NT2/D1 (cell line): ENCODE results near the gene CREB3L2.

ENCODE experiments used
- DNase-seq: peaks from one replicate; pipeline ENCODE4 v3.0.0-alpha.2; 2011; ENCODE audit warnings: low read depth, low spot score
- H3K27me3 ChIP-seq: 2 replicates; pipeline ENCODE4 v1.6.0; 2011; ENCODE audit warnings: mild to moderate bottlenecking; ENCODE audit not compliant: insufficient read length, insufficient read depth
- H3K36me3 ChIP-seq: 2 replicates; pipeline ENCODE4 v1.6.1; 2011; ENCODE audit warnings: mild to moderate bottlenecking, low read length, mixed read lengths; ENCODE audit not compliant: insufficient read depth, insufficient read length
- H3K4me1 ChIP-seq: 2 replicates; pipeline ENCODE4 v1.5.1; 2011; ENCODE audit not compliant: insufficient read depth, insufficient read length
- H3K4me3 ChIP-seq: 2 replicates; pipeline ENCODE4 v1.5.1; 2011; ENCODE audit warnings: low read depth; ENCODE audit not compliant: insufficient read length
- H3K9ac ChIP-seq: 2 replicates; pipeline ENCODE4 v1.6.0; 2011; ENCODE audit warnings: low read depth; ENCODE audit not compliant: insufficient read length
- H3K9me3 ChIP-seq: 2 replicates; pipeline ENCODE4 v1.5.1; 2011; ENCODE audit warnings: mild to moderate bottlenecking, low read length; ENCODE audit not compliant: insufficient read depth
- SUZ12 ChIP-seq: IDR thresholded peaks from 2 replicates; pipeline ENCODE4 v1.6.1; 2011; ENCODE audit not compliant: insufficient read length, insufficient read depth; ENCODE audit errors: extremely low read depth
- YY1 ChIP-seq: IDR thresholded peaks from 2 replicates; pipeline ENCODE4 v1.6.1; 2011; ENCODE audit not compliant: insufficient read length, insufficient read depth
- ZNF274 ChIP-seq: IDR thresholded peaks from 2 replicates; pipeline ENCODE4 v1.6.1; 2011; ENCODE audit warnings: mild to moderate bottlenecking, low read depth, low read length

CREB3L2 gene

DNA sequence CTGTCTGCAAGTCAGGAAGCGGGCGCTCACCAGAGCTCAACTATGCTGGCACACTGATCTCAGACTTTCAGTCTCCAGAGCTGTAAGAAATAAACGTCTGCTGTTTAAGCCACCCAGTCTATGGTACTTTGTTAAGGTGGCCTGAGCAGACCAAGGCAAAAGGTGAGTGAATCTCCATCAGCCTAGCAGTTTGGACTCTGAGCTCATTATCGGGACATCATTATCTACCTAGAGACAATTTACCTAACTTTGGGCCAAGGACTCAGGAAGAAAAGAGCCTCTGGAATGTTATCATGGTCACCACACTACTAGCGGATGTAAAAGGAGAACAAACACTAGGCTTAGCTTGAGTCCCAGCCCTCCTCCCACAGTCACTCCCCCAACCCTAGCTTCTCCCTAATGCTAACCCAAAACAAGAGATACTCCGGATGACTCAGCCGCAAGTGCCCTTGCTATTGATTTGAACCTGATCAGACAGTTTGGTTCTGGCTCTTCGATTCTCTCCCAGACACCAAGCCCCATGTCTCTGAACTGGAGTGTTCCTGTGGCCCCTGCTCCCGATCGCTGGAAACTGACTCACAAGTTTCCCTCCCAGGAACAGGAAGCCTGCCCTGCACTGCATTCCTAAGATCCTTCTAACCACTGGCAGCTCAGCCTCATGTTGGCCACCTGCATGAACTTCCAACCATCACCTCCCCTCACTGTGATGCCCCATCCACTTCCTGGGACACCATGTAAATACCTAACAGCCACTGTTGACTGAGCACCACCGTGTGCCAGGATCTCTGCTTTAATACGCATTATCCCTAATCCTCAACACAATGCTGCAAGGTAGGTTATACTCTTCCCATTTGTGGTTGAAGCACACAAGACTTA is 34.5 kb downstream of the CREB3L2 start:
- no peak overlapping the region for H3K4me3 ChIP-seq
- H3K36me3 ChIP-seq, result no peaks in the 10 kb centered on the region
- H3K27me3 ChIP-seq, result no peaks in the 10 kb centered on the region
- H3K4me1 ChIP-seq, result no peaks in the 10 kb centered on the region
- no peak for DNase-seq
- no peak overlapping the region for H3K9ac ChIP-seq
- TF ChIP-seq SUZ12 (no peak), YY1 (no peak), ZNF274 (no peak)
- peaks cover 5% of the 10 kb centered on the region; the same call in 1 of the 2 replicates for H3K9me3 ChIP-seq

DNA sequence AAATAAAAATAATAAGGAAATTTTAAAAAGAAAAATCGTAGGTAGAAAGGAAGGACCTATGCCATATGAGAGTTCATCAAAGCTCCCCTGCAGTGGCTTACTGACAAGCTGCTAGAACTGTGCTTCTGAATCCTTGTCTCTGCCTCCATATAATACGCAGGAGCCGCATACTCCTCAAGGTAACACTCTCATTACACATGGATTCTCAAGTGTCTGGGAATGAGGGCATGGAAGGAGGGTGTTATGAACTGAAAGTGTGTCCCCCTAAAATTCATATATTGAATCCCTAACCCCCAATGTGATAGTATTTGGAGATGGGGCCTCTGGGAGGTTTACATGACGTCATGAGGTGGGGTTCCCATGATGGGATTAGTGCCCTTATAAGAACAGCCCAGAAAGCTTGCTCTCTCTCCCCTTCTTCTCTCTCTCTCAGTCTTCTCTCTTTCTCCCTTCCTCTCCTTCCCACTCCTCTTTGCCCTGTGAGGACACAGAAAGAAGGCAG is 35.2 kb downstream of the CREB3L2 start:
- Histone ChIP-seq H3K9me3 (peaks cover 5% of the 10 kb centered on the region; the same call in 1 of the 2 replicates), H3K4me3 (no peak overlapping the region), H3K9ac (no peak overlapping the region), H3K4me1 (no peaks in the 10 kb centered on the region), H3K36me3 (no peaks in the 10 kb centered on the region), H3K27me3 (no peaks in the 10 kb centered on the region)
- no peak for TF ChIP-seq SUZ12
- no peak for TF ChIP-seq ZNF274
- no peak for TF ChIP-seq YY1
- no peak for DNase-seq

DNA sequence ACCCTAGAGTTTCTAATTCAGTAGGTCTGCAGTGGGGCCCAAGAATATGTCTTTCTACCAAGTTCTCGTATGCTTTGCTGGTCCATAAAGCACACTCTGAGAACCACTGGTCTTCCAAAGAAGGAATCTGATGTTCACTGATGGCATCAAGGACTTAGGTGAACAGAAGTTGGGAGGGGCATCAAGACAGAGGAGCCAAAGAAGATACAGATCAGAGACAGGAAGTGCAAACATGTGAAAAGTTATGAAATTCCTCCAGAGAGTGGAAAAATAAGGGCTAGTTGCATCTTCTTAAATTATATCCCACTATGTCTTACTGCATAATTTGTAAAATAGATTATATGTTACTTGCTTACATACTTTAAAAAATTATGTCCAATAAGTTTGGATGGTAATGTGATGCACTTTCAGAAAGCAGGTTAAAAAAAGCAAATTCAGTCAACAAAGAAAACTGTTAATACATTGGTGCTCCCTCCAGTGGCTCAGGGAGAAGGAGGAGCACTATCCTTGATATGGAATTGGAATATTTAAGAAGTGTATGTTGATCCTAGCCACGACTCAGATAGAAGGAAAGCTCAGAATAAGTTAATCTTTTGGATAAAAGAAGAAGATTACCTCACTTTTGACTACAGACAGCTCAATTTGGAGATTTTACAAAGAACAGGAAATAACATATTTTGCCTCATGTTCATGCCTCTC is 35.8 kb downstream of the CREB3L2 start:
- no peak for DNase-seq
- peaks cover 5% of the 10 kb centered on the region; the same call in 1 of the 2 replicates for H3K9me3 ChIP-seq
- no peaks in the 10 kb centered on the region for H3K27me3 ChIP-seq
- no peaks in the 10 kb centered on the region for H3K36me3 ChIP-seq
- TF ChIP-seq ZNF274 (no peak), YY1 (no peak), SUZ12 (no peak)
- H3K4me1 ChIP-seq, result no peaks in the 10 kb centered on the region
- H3K4me3 ChIP-seq, result no peak overlapping the region
- no peak overlapping the region for H3K9ac ChIP-seq

DNA sequence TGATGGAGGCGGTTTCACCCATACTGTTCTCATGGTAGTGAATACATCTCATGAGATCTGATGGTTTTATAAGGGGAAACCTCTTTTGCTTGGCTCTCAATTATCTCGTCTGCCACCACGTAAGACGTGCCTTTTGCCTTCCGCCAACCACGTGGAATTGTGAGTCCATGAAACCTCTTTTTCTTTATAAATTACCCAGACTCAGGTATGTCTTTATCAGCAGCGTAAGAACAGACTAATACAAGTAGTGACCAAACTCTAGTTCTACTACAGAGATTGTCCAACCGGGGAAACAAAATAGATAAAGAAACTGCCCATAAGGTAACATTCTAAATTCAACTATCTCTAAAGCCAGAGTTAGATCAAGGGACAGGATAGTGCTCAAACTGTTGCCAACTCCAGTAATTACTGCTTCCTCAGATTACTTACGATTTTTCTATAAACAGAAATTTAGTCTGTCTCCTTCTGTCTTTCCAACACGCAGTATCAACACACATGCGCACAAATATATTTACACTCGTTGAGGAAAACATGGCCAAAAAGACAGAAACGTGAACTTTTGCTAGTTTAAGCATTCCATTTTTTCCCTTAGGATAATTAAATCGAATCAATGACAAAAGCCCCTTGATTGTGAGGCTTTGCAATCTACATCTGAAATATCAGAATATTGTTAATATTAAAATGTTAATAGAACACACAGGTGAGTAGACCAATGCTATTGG is 36.9 kb downstream of the CREB3L2 start:
- Histone ChIP-seq H3K27me3 (no peaks in the 10 kb centered on the region), H3K9me3 (peaks cover 5% of the 10 kb centered on the region; the same call in 1 of the 2 replicates), H3K36me3 (no peaks in the 10 kb centered on the region), H3K4me1 (no peaks in the 10 kb centered on the region), H3K4me3 (no peak overlapping the region), H3K9ac (no peak overlapping the region)
- no peak for TF ChIP-seq ZNF274
- no peak for TF ChIP-seq SUZ12
- no peak for TF ChIP-seq YY1
- DNase-seq, result no peak

DNA sequence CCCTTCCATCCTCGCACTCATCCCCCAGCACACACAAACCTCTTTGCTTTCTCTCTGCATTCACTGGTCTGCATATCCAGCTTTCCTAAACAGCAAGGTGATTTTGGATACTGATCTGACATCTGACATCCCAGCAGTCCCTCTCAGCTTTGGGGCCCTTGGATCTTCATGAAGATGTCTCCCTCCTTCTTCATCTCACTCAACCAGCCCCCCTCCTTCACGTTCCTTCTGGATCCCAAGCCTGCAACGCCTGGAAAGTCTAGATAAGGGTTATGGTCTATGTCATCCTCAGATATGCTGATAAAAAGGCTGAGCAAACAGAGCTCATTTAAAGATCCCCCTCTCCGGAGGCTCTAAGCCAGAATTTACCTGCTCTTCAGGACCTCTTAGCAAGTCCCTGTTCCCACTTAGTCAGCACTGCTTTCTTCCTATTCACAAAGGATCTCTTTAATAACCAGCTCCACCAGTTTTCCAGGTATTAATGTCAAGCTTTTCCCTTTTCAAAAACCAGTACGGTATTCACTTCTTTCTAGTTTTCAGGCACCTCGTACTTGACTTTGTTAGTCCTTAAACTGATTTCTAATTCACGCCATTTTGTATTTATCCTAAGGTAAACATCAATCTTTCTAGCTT is 38.9 kb downstream of the CREB3L2 start:
- no peak for DNase-seq
- no peak overlapping the region for H3K9ac ChIP-seq
- no peaks in the 10 kb centered on the region for H3K9me3 ChIP-seq
- no peak overlapping the region for H3K4me3 ChIP-seq
- no peak for TF ChIP-seq ZNF274
- no peaks in the 10 kb centered on the region for H3K27me3 ChIP-seq
- no peaks in the 10 kb centered on the region for H3K36me3 ChIP-seq
- H3K4me1 ChIP-seq, result no peaks in the 10 kb centered on the region

DNA sequence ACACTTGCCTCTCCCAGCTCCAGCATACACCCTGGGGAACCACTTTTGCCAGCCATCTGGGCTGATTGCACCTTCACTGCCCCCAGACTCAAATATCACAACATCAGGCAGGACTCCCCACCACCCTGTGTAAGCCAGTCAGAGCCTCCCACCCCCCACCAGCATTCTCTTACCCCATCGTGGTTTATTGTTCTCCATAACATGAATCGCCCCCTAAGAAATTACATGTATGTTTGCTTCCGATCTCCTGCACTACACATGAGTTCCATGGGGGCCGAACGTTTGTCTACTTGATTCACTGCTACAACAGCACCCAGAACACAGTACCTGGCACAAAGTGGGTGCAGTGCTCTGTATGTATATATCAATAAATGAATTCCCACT is 39.4 kb downstream of the CREB3L2 start:
- Histone ChIP-seq H3K36me3 (no peaks in the 10 kb centered on the region), H3K27me3 (no peaks in the 10 kb centered on the region), H3K9ac (no peak overlapping the region), H3K4me3 (no peak overlapping the region), H3K9me3 (no peaks in the 10 kb centered on the region), H3K4me1 (no peaks in the 10 kb centered on the region)
- DNase-seq, result no peak
- TF ChIP-seq YY1 (no peak), SUZ12 (no peak), ZNF274 (no peak)
